CD4-positive, CD25-positive, alpha-beta regulatory T cell (primary cell): ENCODE measurements around the gene TOMM40L. TPM values are rescaled to one million over a fixed set of nuclear protein-coding genes. Genes with fewer than 3 reads are reported as not detected.
A peak's percentile ranks its signal among the peaks of the same experiment; 100 is the strongest.

ENCODE experiments used
- ATAC-seq, 2 donors: fragments of 150-1000 bp; cut with Tn5 transposase; one replicate each; pipeline ENCODE4 v1.10.0; 2021; ENCODE audit warnings: low read depth in 2 of 2, moderate number of reproducible peaks in 2 of 2, moderate library complexity in 1 of 2
- DNase-seq, 3 donors: peaks; one replicate each; pipeline versions ENCODE4 v3.0.0 to v3.0.0-alpha.2; 2012 to 2022; ENCODE audit warnings: mixed read lengths in 1 of 3
- H3K27ac ChIP-seq: one replicate; pipeline ENCODE4 v1.7.0; 2013; ENCODE audit warnings: mild to moderate bottlenecking, low read length; ENCODE audit not compliant: insufficient read depth, poor library complexity, severe bottlenecking
- H3K27me3 ChIP-seq: one replicate; pipeline ENCODE4 v1.7.0; 2013; ENCODE audit warnings: low read length; ENCODE audit not compliant: control insufficient read depth, insufficient read depth
- H3K36me3 ChIP-seq: one replicate; pipeline ENCODE4 v1.7.0; 2013; ENCODE audit warnings: mild to moderate bottlenecking, low read length, moderate library complexity; ENCODE audit not compliant: control insufficient read depth, insufficient read depth
- H3K4me1 ChIP-seq: 2 replicates; pipeline ENCODE4 v1.7.0; 2013; ENCODE audit warnings: mild to moderate bottlenecking, low read length; ENCODE audit not compliant: insufficient read depth, control insufficient read depth, poor library complexity, severe bottlenecking
- H3K4me3 ChIP-seq: one replicate; pipeline ENCODE4 v1.7.0; 2013; ENCODE audit warnings: low read depth, mild to moderate bottlenecking, low read length, moderate library complexity
- H3K9me3 ChIP-seq, 2 experiments: 1 replicate in 1 of 2; 2 replicates in 1 of 2; pipeline ENCODE4 v1.7.0; 2013; ENCODE audit warnings: low read length in 2 of 2, mild to moderate bottlenecking in 1 of 2, moderate library complexity in 1 of 2; ENCODE audit not compliant: control insufficient read depth in 2 of 2
- H3K27ac Mint-ChIP-seq, 3 donors: one replicate each; pipeline ENCODE4 v1.8.0; 2020 to 2022; ENCODE audit warnings: mild to moderate bottlenecking in 3 of 3, mixed read lengths in 3 of 3, moderate library complexity in 2 of 3
- H3K27me3 Mint-ChIP-seq: one replicate; pipeline ENCODE4 v1.8.0; 2022; ENCODE audit warnings: mild to moderate bottlenecking, mixed read lengths
- H3K36me3 Mint-ChIP-seq: one replicate; pipeline ENCODE4 v1.8.0; 2020; ENCODE audit warnings: mixed read lengths
- H3K4me1 Mint-ChIP-seq, 4 donors: one replicate each; pipeline ENCODE4 v1.8.0; 2020 to 2022; ENCODE audit warnings: mixed read lengths in 4 of 4, mild to moderate bottlenecking in 1 of 4
- H3K4me3 Mint-ChIP-seq, 4 donors: one replicate each; pipeline ENCODE4 v1.8.0; 2020 to 2022; ENCODE audit warnings: mild to moderate bottlenecking in 4 of 4, mixed read lengths in 4 of 4, moderate library complexity in 3 of 4
- H3K9me3 Mint-ChIP-seq, 7 donors: one replicate each; pipeline ENCODE4 v1.8.0; 2020 to 2022; ENCODE audit warnings: mixed read lengths in 7 of 7, mild to moderate bottlenecking in 3 of 7, moderate library complexity in 2 of 7
- polyA plus RNA-seq, 4 donors: library from polyadenylated mRNA; unstranded; fragments of 300-500 nt; fragmentation: Illumina TruSeq; gene quantifications; one replicate each; pipeline ENCODE4 v1.2.3, GENCODE V29; 2021
- total RNA-seq: library from RNA; stranded (reverse); gene quantifications from one replicate; pipeline ENCODE4 v1.2.3, GENCODE V29; 2022

Gene TOMM40L
- total RNA-seq (8.6 TPM), polyA plus RNA-seq (1 to 10 TPM; 5.3 to 7.1 (median 6.0) TPM)

DNA sequence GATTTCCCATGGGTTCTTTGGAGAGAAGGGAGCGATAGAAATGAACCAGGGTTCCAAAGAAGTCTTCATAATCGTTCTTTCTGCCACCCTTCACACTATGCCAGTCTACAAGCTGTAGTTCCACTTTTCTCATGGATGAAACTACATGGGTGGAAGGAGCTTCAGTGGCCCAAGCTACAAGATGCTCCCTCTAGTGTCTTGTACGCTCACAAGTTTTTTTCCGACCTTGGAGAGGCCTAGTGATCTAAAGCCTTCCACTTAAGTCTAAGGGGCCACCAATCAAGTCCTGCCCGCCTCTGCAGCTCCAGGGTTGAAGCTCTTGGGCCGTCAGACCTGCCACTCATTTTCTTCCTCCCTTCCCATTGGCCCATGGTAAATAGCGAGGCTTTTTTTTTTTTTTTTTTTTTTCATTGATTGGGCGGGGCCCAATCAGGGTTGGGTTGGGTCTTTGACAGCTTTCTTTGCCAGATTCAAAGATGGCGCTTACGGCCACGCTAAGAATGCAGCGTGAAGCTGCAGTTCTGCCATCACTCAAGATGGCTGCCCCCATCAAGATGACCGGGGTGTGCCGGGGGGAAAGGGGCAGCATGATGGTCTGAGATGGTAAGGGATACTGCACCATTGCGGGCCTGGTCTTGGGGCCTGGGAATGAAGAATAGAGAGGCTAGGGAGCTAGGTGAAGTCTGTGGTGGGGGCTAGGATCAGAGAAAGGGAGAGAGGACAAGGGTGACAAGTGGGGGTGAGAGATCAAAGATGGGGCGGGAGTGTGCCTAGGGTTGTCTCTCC is at the start of gene TOMM40L:
TSS of gene TOMM40L (plus strand) at position 527 of the 786 bp plus-strand sequence. CDS start 430 bp downstream, outside the sequence.
- H3K27me3 Mint-ChIP-seq: no peaks in the 10 kb centered on the region
- H3K4me3 Mint-ChIP-seq: peak within 1 kb of the TSS; percentile 82 to 100 (median 100)
- H3K4me1 ChIP-seq: peaks cover 29% of the 10 kb centered on the region
- peak; percentile 81 to 99 (median 93) for DNase-seq
- ATAC-seq: peak; percentile 97
- no peaks in the 10 kb centered on the region for H3K9me3 ChIP-seq
- H3K4me3 ChIP-seq: peak within 1 kb of the TSS; percentile 80
- peaks cover 19% of the 10 kb centered on the region for H3K36me3 ChIP-seq
- H3K9me3 Mint-ChIP-seq: peaks cover 0 to 1% (median 0%) of the 10 kb centered on the region in 7 donors
- H3K27me3 ChIP-seq: no peaks in the 10 kb centered on the region
- H3K36me3 Mint-ChIP-seq: peaks cover 16% of the 10 kb centered on the region
- peak within 1 kb of the TSS; percentile 77 for H3K27ac ChIP-seq
- peaks cover 12 to 67% (median 28%) of the 10 kb centered on the region in 4 donors for H3K4me1 Mint-ChIP-seq
- peak within 1 kb of the TSS; percentile 93 to 100 (median 96) for H3K27ac Mint-ChIP-seq

GRCh38 chr1:161176468-161177111 is 49.3 kb upstream of the TOMM40L start:
- Histone ChIP-seq H3K9me3 (no peaks in the 10 kb centered on the region), H3K27me3 (no peaks in the 10 kb centered on the region), H3K4me3 (peak overlapping the region; percentile 90), H3K4me1 (peaks cover 60% of the 10 kb centered on the region), H3K27ac (peak overlapping the region; percentile 82), H3K36me3 (peaks cover 42% of the 10 kb centered on the region)
- Mint-ChIP-seq H3K4me1 (peaks cover 0 to 79% (median 54%) of the 10 kb centered on the region in 4 donors), H3K9me3 (peaks cover 0 to 3% (median 0%) of the 10 kb centered on the region in 7 donors), H3K4me3 (peak overlapping the region; percentile 97 to 100 (median 99)), H3K27me3 (peaks cover 6% of the 10 kb centered on the region), H3K36me3 (peaks cover 33% of the 10 kb centered on the region), H3K27ac (peak overlapping the region; percentile 78 to 100 (median 99))
- ATAC-seq: no peak
- DNase-seq: no peak

- no peaks in the 10 kb centered on the region for H3K27me3 ChIP-seq
- no peaks in the 10 kb centered on the region for H3K9me3 ChIP-seq
- H3K4me1 Mint-ChIP-seq: peaks cover 4 to 86% (median 59%) of the 10 kb centered on the region in 4 donors
- peak within 1 kb of the TSS; percentile 90 for H3K4me3 ChIP-seq
- DNase-seq (peak; percentile 89 to 92 (median 90)), ATAC-seq (peak; percentile 84 to 88)
- peaks cover 35% of the 10 kb centered on the region for H3K36me3 ChIP-seq
- H3K27ac Mint-ChIP-seq: peak within 1 kb of the TSS; percentile 94 to 100 (median 99)
- peaks cover 67% of the 10 kb centered on the region for H3K4me1 ChIP-seq
- peak within 1 kb of the TSS; percentile 82 for H3K27ac ChIP-seq
- peak within 1 kb of the TSS; percentile 97 to 100 (median 99) for H3K4me3 Mint-ChIP-seq
- peaks cover 6% of the 10 kb centered on the region for H3K27me3 Mint-ChIP-seq
- H3K36me3 Mint-ChIP-seq: peaks cover 29% of the 10 kb centered on the region
- peaks cover 0 to 3% (median 0%) of the 10 kb centered on the region in 7 donors for H3K9me3 Mint-ChIP-seq
These were observed 48.5 kb upstream of the TOMM40L start, which contains the start of gene B4GALT3 for GRCh38 chr1:161177112-161177935. B4GALT3 (minus strand) TSS chr1:161177507; CDS start chr1:161176060, 1,447 bp downstream.

DNA sequence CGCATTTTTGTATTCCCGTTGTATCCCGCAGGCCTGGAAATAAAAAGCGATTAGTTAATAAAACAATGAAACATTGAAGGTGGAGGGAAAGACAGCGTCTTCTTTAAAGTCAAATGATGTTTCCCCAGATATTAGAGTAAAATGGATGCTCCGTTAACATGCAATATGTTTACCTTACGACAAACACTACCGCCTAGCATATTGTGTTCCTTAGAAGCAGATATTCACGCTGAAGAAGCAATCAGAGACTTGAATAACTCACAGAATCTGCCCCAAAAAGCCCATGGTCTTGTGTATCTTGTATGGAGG is 48.0 kb upstream of the TOMM40L start:
- DNase-seq (no peak), ATAC-seq (no peak)
- Mint-ChIP-seq H3K27ac (peak overlapping the region; percentile 94 to 100 (median 99)), H3K36me3 (peaks cover 23% of the 10 kb centered on the region), H3K9me3 (peaks cover 0 to 3% (median 0%) of the 10 kb centered on the region in 7 donors), H3K4me1 (peaks cover 6 to 88% (median 61%) of the 10 kb centered on the region in 4 donors), H3K27me3 (peaks cover 6% of the 10 kb centered on the region), H3K4me3 (peak overlapping the region; percentile 97 to 100 (median 99))
- Histone ChIP-seq H3K4me3 (peak overlapping the region; percentile 79), H3K36me3 (peaks cover 29% of the 10 kb centered on the region), H3K27ac (peak overlapping the region; percentile 82), H3K27me3 (no peaks in the 10 kb centered on the region), H3K9me3 (no peaks in the 10 kb centered on the region), H3K4me1 (peaks cover 72% of the 10 kb centered on the region)

DNA sequence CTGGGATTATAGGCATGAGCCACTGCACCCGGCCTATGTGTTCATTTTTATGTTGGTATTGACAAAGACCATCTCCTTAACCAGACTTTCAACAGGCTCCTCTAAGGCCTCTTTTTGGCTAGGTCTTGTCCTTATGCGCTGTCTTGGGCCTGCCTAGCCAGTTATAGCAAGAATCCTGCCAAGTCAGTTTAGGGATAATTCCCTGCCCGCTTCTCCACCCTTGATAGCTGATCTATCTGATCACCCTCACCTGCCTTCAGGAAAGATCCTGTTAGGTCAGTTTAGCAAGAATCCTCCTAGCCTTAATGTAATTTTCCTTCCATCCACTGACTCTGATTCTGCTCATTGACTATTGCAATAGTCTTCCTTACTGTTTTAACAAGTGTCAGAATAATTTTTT is 46.2 kb upstream of the TOMM40L start:
- H3K36me3 Mint-ChIP-seq: peaks cover 8% of the 10 kb centered on the region
- no peak for ATAC-seq
- peak overlapping the region; percentile 22 to 68 (median 52) for H3K4me3 Mint-ChIP-seq
- no peak overlapping the region for H3K27ac ChIP-seq
- peak overlapping the region in 2 of 3 donors; percentile 78 to 91 for H3K27ac Mint-ChIP-seq
- H3K9me3 Mint-ChIP-seq: peaks cover 0 to 3% (median 0%) of the 10 kb centered on the region in 7 donors
- no peak overlapping the region for H3K4me3 ChIP-seq
- peaks cover 13% of the 10 kb centered on the region for H3K36me3 ChIP-seq
- no peak for DNase-seq
- H3K4me1 Mint-ChIP-seq: peaks cover 6 to 87% (median 64%) of the 10 kb centered on the region in 4 donors
- H3K27me3 Mint-ChIP-seq: peaks cover 6% of the 10 kb centered on the region
- H3K9me3 ChIP-seq: no peaks in the 10 kb centered on the region
- no peaks in the 10 kb centered on the region for H3K27me3 ChIP-seq
- H3K4me1 ChIP-seq: peaks cover 83% of the 10 kb centered on the region

GRCh38 chr1:161180639-161181038 is 45.2 kb upstream of the TOMM40L start:
- Histone ChIP-seq H3K27me3 (no peaks in the 10 kb centered on the region), H3K9me3 (no peaks in the 10 kb centered on the region), H3K27ac (peak overlapping the region; percentile 80), H3K4me1 (peaks cover 80% of the 10 kb centered on the region), H3K4me3 (peak overlapping the region; percentile 32), H3K36me3 (peaks cover 4% of the 10 kb centered on the region)
- Mint-ChIP-seq H3K4me1 (peaks cover 11 to 86% (median 62%) of the 10 kb centered on the region in 4 donors), H3K27ac (peak overlapping the region; percentile 85 to 99 (median 95)), H3K9me3 (peaks cover 0 to 3% (median 0%) of the 10 kb centered on the region in 7 donors), H3K27me3 (peaks cover 6% of the 10 kb centered on the region), H3K4me3 (peak overlapping the region; percentile 23 to 70 (median 54)), H3K36me3 (peaks cover 2% of the 10 kb centered on the region)
- no peak for ATAC-seq
- peak in 1 of 3 donors; percentile 57 for DNase-seq

DNA sequence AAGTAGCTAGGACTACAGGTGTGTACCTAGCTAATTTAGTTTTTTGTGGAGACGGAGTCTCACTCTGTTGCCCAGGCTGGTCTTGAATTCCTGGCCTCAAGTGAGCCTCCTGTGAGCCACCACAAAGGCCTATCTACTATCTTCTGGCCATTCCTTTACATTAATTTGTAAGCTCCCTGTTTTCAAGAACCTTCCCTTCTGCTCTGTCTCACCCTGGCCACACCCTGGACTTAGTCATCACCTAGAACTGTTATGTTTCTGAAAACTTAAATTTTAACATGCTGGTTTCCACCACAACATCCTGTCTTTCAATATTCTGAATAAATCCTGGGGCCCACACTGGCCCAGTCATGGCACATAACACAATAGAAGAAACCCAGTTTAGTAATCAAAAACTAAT is 43.6 kb upstream of the TOMM40L start:
- peak overlapping the region; percentile 95 to 99 (median 96) for H3K27ac Mint-ChIP-seq
- peak; percentile 71 to 76 for ATAC-seq
- H3K36me3 ChIP-seq: no peaks in the 10 kb centered on the region
- H3K27ac ChIP-seq: peak overlapping the region; percentile 80
- no peaks in the 10 kb centered on the region for H3K27me3 ChIP-seq
- peaks cover 0 to 1% (median 0%) of the 10 kb centered on the region in 7 donors for H3K9me3 Mint-ChIP-seq
- no peaks in the 10 kb centered on the region for H3K9me3 ChIP-seq
- H3K36me3 Mint-ChIP-seq: no peaks in the 10 kb centered on the region
- peak overlapping the region; percentile 63 to 93 (median 80) for H3K4me3 Mint-ChIP-seq
- H3K4me1 ChIP-seq: peaks cover 82% of the 10 kb centered on the region
- peaks cover 17 to 86% (median 60%) of the 10 kb centered on the region in 4 donors for H3K4me1 Mint-ChIP-seq
- H3K27me3 Mint-ChIP-seq: no peaks in the 10 kb centered on the region
- peak overlapping the region; percentile 68 for H3K4me3 ChIP-seq
- DNase-seq: peak; percentile 19 to 94 (median 76)
